ENCODE results near the gene OLFML2B. TPM values are rescaled to one million over a fixed set of nuclear protein-coding genes. Genes with fewer than 3 reads are reported as not detected.

The OLFML2B gene
- total and polyA plus RNA-seq, 4 donors: 3.0 to 52.2 (median 11.7) TPM

GRCh38 chr1:161958425-161958824, 65.2 kb downstream of the OLFML2B start:
- no peak for TF ChIP-seq CTCF (IDR thresholded peaks at IDR 0.05; ENCODE audit: control extremely low read depth, extremely low read depth)
- Histone ChIP-seq H3K4me3 (no peak overlapping the region), H3K9ac (ENCODE audit: insufficient read depth in 1 of 2, low read length in 2 of 2) (no peak overlapping the region), H3K4me1 (ENCODE audit: control insufficient read depth in 5 of 5, insufficient read depth in 5 of 5, low read length in 5 of 5) (peaks cover 0 to 7% (median 0%) of the 10 kb centered on the region in 5 donors), H3K27ac (ENCODE audit: low read depth in 1 of 2, low read length in 1 of 2) (no peak overlapping the region), H3K36me3 (ENCODE audit: control insufficient read depth in 4 of 4, insufficient read depth in 4 of 4, low read length in 4 of 4) (peaks cover 0 to 12% (median 5%) of the 10 kb centered on the region in 4 donors), H3K27me3 (ENCODE audit: control insufficient read depth in 3 of 3, insufficient read depth in 3 of 3, low read length in 2 of 3) (no peaks in the 10 kb centered on the region), H3K9me3 (ENCODE audit: control insufficient read depth in 4 of 4, insufficient read depth in 3 of 4, low read length in 3 of 4) (no peaks in the 10 kb centered on the region)
- WGBS, 2 donors: 84 to 89% methylated on average over 7 of the region's 7 CpGs
- DNase-seq (no peak), ATAC-seq (ENCODE audit: insufficient read depth, low FRiP score) (no peak)

GRCh38 chr1:161956930-161957329, 66.7 kb downstream of the OLFML2B start:
- ATAC-seq (ENCODE audit: insufficient read depth, low FRiP score): no peak

GRCh38 chr1:161956097-161956496, 67.6 kb downstream of the OLFML2B start:
- no peak for TF ChIP-seq CTCF (IDR thresholded peaks at IDR 0.05; ENCODE audit: control extremely low read depth, extremely low read depth)
- DNase-seq (no peak), ATAC-seq (ENCODE audit: insufficient read depth, low FRiP score) (no peak)
- Histone ChIP-seq H3K36me3 (ENCODE audit: control insufficient read depth in 4 of 4, insufficient read depth in 4 of 4, low read length in 4 of 4) (peaks cover 0 to 12% (median 5%) of the 10 kb centered on the region in 4 donors), H3K9me3 (ENCODE audit: control insufficient read depth in 4 of 4, insufficient read depth in 3 of 4, low read length in 3 of 4) (no peaks in the 10 kb centered on the region), H3K4me3 (no peak overlapping the region), H3K27me3 (ENCODE audit: control insufficient read depth in 3 of 3, insufficient read depth in 3 of 3, low read length in 2 of 3) (no peaks in the 10 kb centered on the region), H3K27ac (ENCODE audit: low read depth in 1 of 2, low read length in 1 of 2) (no peak overlapping the region), H3K4me1 (ENCODE audit: control insufficient read depth in 5 of 5, insufficient read depth in 5 of 5, low read length in 5 of 5) (peaks cover 0 to 2% (median 0%) of the 10 kb centered on the region in 5 donors), H3K9ac (ENCODE audit: insufficient read depth in 1 of 2, low read length in 2 of 2) (no peak overlapping the region)
- 91 to 93% methylated on average over 4 of the region's 4 CpGs for WGBS, 2 donors

More at GRCh38 chr1:161956930-161957329, 66.7 kb downstream of the OLFML2B start:
- H3K36me3 ChIP-seq (ENCODE audit: control insufficient read depth in 4 of 4, insufficient read depth in 4 of 4, low read length in 4 of 4): peaks cover 0 to 12% (median 5%) of the 10 kb centered on the region in 4 donors
- H3K9me3 ChIP-seq (ENCODE audit: control insufficient read depth in 4 of 4, insufficient read depth in 3 of 4, low read length in 3 of 4): no peaks in the 10 kb centered on the region
- TF ChIP-seq CTCF (IDR thresholded peaks at IDR 0.05; ENCODE audit: control extremely low read depth, extremely low read depth): no peak
- no peak for DNase-seq
- peaks cover 0 to 7% (median 0%) of the 10 kb centered on the region in 5 donors for H3K4me1 ChIP-seq (ENCODE audit: control insufficient read depth in 5 of 5, insufficient read depth in 5 of 5, low read length in 5 of 5)
- H3K9ac ChIP-seq (ENCODE audit: insufficient read depth in 1 of 2, low read length in 2 of 2): no peak overlapping the region
- no peak overlapping the region for H3K27ac ChIP-seq (ENCODE audit: low read depth in 1 of 2, low read length in 1 of 2)
- WGBS, 2 donors: 92 to 96% methylated on average over 3 of the region's 3 CpGs
- no peaks in the 10 kb centered on the region for H3K27me3 ChIP-seq (ENCODE audit: control insufficient read depth in 3 of 3, insufficient read depth in 3 of 3, low read length in 2 of 3)
- no peak overlapping the region for H3K4me3 ChIP-seq

GRCh38 chr1:161955606-161956005, 68.1 kb downstream of the OLFML2B start:
- H3K36me3 ChIP-seq (ENCODE audit: control insufficient read depth in 4 of 4, insufficient read depth in 4 of 4, low read length in 4 of 4): peaks cover 0 to 12% (median 3%) of the 10 kb centered on the region in 4 donors
- ATAC-seq (ENCODE audit: insufficient read depth, low FRiP score): no peak
- 89 to 96% methylated on average over 2 of the region's 2 CpGs for WGBS, 2 donors

More at GRCh38 chr1:161955606-161956005, 68.1 kb downstream of the OLFML2B start:
- H3K9me3 ChIP-seq (ENCODE audit: control insufficient read depth in 4 of 4, insufficient read depth in 3 of 4, low read length in 3 of 4): no peaks in the 10 kb centered on the region
- no peak overlapping the region for H3K9ac ChIP-seq (ENCODE audit: insufficient read depth in 1 of 2, low read length in 2 of 2)
- no peak overlapping the region for H3K27ac ChIP-seq (ENCODE audit: low read depth in 1 of 2, low read length in 1 of 2)
- H3K4me1 ChIP-seq (ENCODE audit: control insufficient read depth in 5 of 5, insufficient read depth in 5 of 5, low read length in 5 of 5): peaks cover 0 to 2% (median 0%) of the 10 kb centered on the region in 5 donors
- H3K27me3 ChIP-seq (ENCODE audit: control insufficient read depth in 3 of 3, insufficient read depth in 3 of 3, low read length in 2 of 3): no peaks in the 10 kb centered on the region
- DNase-seq: no peak
- TF ChIP-seq CTCF (IDR thresholded peaks at IDR 0.05; ENCODE audit: control extremely low read depth, extremely low read depth): no peak
- H3K4me3 ChIP-seq: no peak overlapping the region
